SK-N-SH (cell line): Measurements from ENCODE around the gene NUMB. TPM values are rescaled to one million over a fixed set of nuclear protein-coding genes. Genes with fewer than 3 reads are reported as not detected.

Experiments used
- CTCF ChIA-PET: fragments of 300-600, 350-600 bp; formaldehyde crosslinking; extraction: SDS; loops from one replicate; lab custom pipeline; 2021; lab: Yijun Ruan, JAX
- POLR2A ChIA-PET: fragments of 350-600 bp; sonication (Branson Sonifier 250); formaldehyde crosslinking; extraction: SDS; loops from one replicate; lab custom pipeline; 2020; ENCODE audit warnings: antibody characterized with exemption, inconsistent platforms; lab: Yijun Ruan, JAX
- DNase-seq: peaks from one replicate; pipeline ENCODE4 v3.0.0; 2012
- H2AFZ ChIP-seq: fragments of 200-600 bp; sonication (generic); 2 replicates; pipeline ENCODE4 v1.8.1; 2016; ENCODE audit warnings: antibody characterized with exemption, mild to moderate bottlenecking, low read depth
- H3F3A ChIP-seq: fragments of 200-600 bp; sonication (generic); replicated peaks from 2 replicates; pipeline ENCODE3; 2016; ENCODE audit warnings: antibody characterized with exemption, mild to moderate bottlenecking; ENCODE audit not compliant: insufficient read depth
- H3K27ac ChIP-seq, 2 experiments: fragments of 200-500 bp in 1 of 2; fragments of 200-600 bp in 1 of 2; sonication (Bioruptor generic) in 1 of 2; sonication (generic), shearing (Covaris generic) in 1 of 2; 2 replicates each; pipeline versions ENCODE4 v1.5.1 to v1.6.1; 2014 to 2016; ENCODE audit warnings: low read depth in 2 of 2, inconsistent platforms in 1 of 2, low read length in 1 of 2, mild to moderate bottlenecking in 1 of 2, mixed read lengths in 1 of 2
- H3K27me3 ChIP-seq: fragments of 200-600 bp; sonication (generic), shearing (Covaris generic); 2 replicates; pipeline ENCODE4 v1.6.1; 2016; ENCODE audit warnings: mixed run types; ENCODE audit not compliant: insufficient read depth
- H3K36me3 ChIP-seq, 2 experiments: fragments of 200-500 bp in 1 of 2; fragments of 200-600 bp in 1 of 2; sonication (Bioruptor generic) in 1 of 2; sonication (generic) in 1 of 2; replicated peaks in 1 of 2; 2 replicates each; pipeline versions ENCODE3 to v1.5.1; 2014 to 2016; ENCODE audit warnings: low read length in 1 of 2, mild to moderate bottlenecking in 1 of 2; ENCODE audit not compliant: insufficient read depth in 2 of 2, control insufficient read depth in 1 of 2
- H3K4me1 ChIP-seq, 2 experiments: fragments of 200-500 bp in 1 of 2; fragments of 200-600 bp in 1 of 2; sonication (Bioruptor generic) in 1 of 2; sonication (generic), shearing (Covaris generic) in 1 of 2; 2 replicates each; pipeline versions ENCODE4 v1.5.1 to v1.6.1; 2014 to 2016; ENCODE audit warnings: low read depth in 1 of 2, low read length in 1 of 2, mixed run types in 1 of 2; ENCODE audit not compliant: insufficient read depth in 2 of 2, control insufficient read depth in 1 of 2
- H3K4me2 ChIP-seq: fragments of 200-600 bp; sonication (generic), shearing (Covaris generic); 2 replicates; pipeline ENCODE4 v1.6.1; 2017; ENCODE audit warnings: mixed run types
- H3K4me3 ChIP-seq, 2 experiments: fragments of 200-500 bp in 1 of 2; fragments of 200-600 bp in 1 of 2; sonication (Bioruptor generic) in 1 of 2; sonication (generic), shearing (Covaris generic) in 1 of 2; 2 replicates each; pipeline versions ENCODE4 v1.5.1 to v1.8.1; 2014 to 2016; ENCODE audit warnings: low read depth in 2 of 2, inconsistent platforms in 1 of 2, low read length in 1 of 2, mild to moderate bottlenecking in 1 of 2, mixed read lengths in 1 of 2, moderate library complexity in 1 of 2
- H3K79me2 ChIP-seq: fragments of 200-600 bp; sonication (generic); 2 replicates; pipeline ENCODE4 v1.8.1; 2017; ENCODE audit warnings: mild to moderate bottlenecking; ENCODE audit not compliant: insufficient read depth
- H3K9ac ChIP-seq: fragments of 200-600 bp; sonication (generic); 2 replicates; pipeline ENCODE4 v1.6.1; 2017; ENCODE audit warnings: mixed run types
- H3K9me2 ChIP-seq: fragments of 200-600 bp; sonication (generic); 2 replicates; pipeline ENCODE4 v1.6.1; 2017; ENCODE audit warnings: mixed run types
- H3K9me3 ChIP-seq: fragments of 200-600 bp; sonication (generic); 2 replicates; pipeline ENCODE4 v1.6.1; 2017; ENCODE audit warnings: mixed run types, mild to moderate bottlenecking, moderate library complexity
- H4K20me1 ChIP-seq: fragments of 200-600 bp; sonication (generic); 2 replicates; pipeline ENCODE4 v1.6.1; 2017; ENCODE audit warnings: mild to moderate bottlenecking, mixed run types; ENCODE audit not compliant: insufficient read depth
- EP300 ChIP-seq, 2 experiments: IDR thresholded peaks; 2 replicates each; pipeline versions ENCODE4 v1.4.0 to v1.6.1; 2012; ENCODE audit warnings: borderline replicate concordance in 1 of 2, low read depth in 1 of 2, low read length in 1 of 2
- EZH2phosphoT487 ChIP-seq: fragments of 200-600 bp; sonication (generic); IDR thresholded peaks from 2 replicates; pipeline ENCODE4 v1.6.1; 2017; ENCODE audit warnings: low read depth, mixed run types, mild to moderate bottlenecking, antibody characterized with exemption, moderate library complexity, borderline replicate concordance
- FOSL2 ChIP-seq: IDR thresholded peaks from 2 replicates; pipeline ENCODE4 v1.4.0; 2012; ENCODE audit warnings: low read depth, mild to moderate bottlenecking, moderate library complexity, borderline replicate concordance
- FOXJ3 ChIP-seq: sonication (generic); formaldehyde crosslinking; IDR thresholded peaks from 2 replicates; pipeline ENCODE4 v1.5.1; 2020; ENCODE audit warnings: mild to moderate bottlenecking, missing genetic modification reagents
- GABPA ChIP-seq: IDR thresholded peaks from 2 replicates; pipeline ENCODE4 v1.4.0; 2012; ENCODE audit warnings: low read depth, mild to moderate bottlenecking
- GATA2 ChIP-seq: sonication (generic); formaldehyde crosslinking; IDR thresholded peaks from 2 replicates; pipeline ENCODE4 v1.5.0; 2020; ENCODE audit warnings: mild to moderate bottlenecking, missing genetic modification reagents
- JUND ChIP-seq: IDR thresholded peaks from 2 replicates; pipeline ENCODE4 v1.4.0; 2012
- MEF2A ChIP-seq: IDR thresholded peaks from 2 replicates; pipeline ENCODE4 v1.4.0; 2012; ENCODE audit warnings: low read depth, borderline replicate concordance
- MXI1 ChIP-seq: IDR thresholded peaks from 2 replicates; pipeline ENCODE4 v1.6.1; 2012; ENCODE audit warnings: mild to moderate bottlenecking, low read depth, low read length, improper control_type of control experiment
- NFIC ChIP-seq: IDR thresholded peaks from 2 replicates; pipeline ENCODE4 v1.4.0; 2012; ENCODE audit warnings: borderline replicate concordance
- RAD21 ChIP-seq: IDR thresholded peaks from 2 replicates; pipeline ENCODE4 v1.6.1; 2012; ENCODE audit warnings: mild to moderate bottlenecking, low read length
- RCOR1 ChIP-seq: fragments of 150-350 bp; IDR thresholded peaks from 2 replicates; pipeline ENCODE4 v1.6.1; 2017; ENCODE audit warnings: antibody characterized with exemption, low read length
- RXRA ChIP-seq: IDR thresholded peaks from 2 replicates; pipeline ENCODE4 v1.4.0; 2012; ENCODE audit warnings: low read depth, mild to moderate bottlenecking, borderline replicate concordance
- SMC3 ChIP-seq: IDR thresholded peaks from 2 replicates; pipeline ENCODE4 v1.6.1; 2012; ENCODE audit warnings: low read depth, low read length, improper control_type of control experiment
- TAF1 ChIP-seq: IDR thresholded peaks from 2 replicates; pipeline ENCODE4 v1.6.1; 2012; ENCODE audit warnings: low read depth, mild to moderate bottlenecking, low read length, moderate library complexity, borderline replicate concordance
- TCF12 ChIP-seq: IDR thresholded peaks from 2 replicates; pipeline ENCODE4 v1.4.0; 2012
- YY1 ChIP-seq: IDR thresholded peaks from 2 replicates; pipeline ENCODE4 v1.4.0; 2012; ENCODE audit warnings: low read depth, mild to moderate bottlenecking
- WGBS: methylation state at CpG from one replicate; pipeline ENCODE4 v1.1.6; 2017; ENCODE audit warnings: low lambda C conversion rate; 5-methylcytosine and 5-hydroxymethylcytosine counted together
- polyA plus RNA-seq, 3 experiments: library from polyadenylated mRNA; depleted of rRNA; stranded (reverse); fragments of >200 nt; gene quantifications; 2 replicates each; pipeline ENCODE4 v1.2.3, GENCODE V29; 2012
- TF ChIP-seq, protein P1 (sequence below): fragments of 150-350 bp; IDR thresholded peaks from 2 replicates; pipeline ENCODE4 v1.6.1; 2017; ENCODE audit warnings: antibody characterized with exemption, low read length, low read depth, borderline replicate concordance
- TF ChIP-seq, protein P2 (sequence below): IDR thresholded peaks from 2 replicates; pipeline ENCODE4 v1.4.0; 2012; ENCODE audit warnings: low read depth, borderline replicate concordance
- TF ChIP-seq, protein P3 (sequence below): IDR thresholded peaks from 2 replicates; pipeline ENCODE4 v1.4.0; 2012; ENCODE audit warnings: low read depth, borderline replicate concordance
- TF ChIP-seq, protein P4 (sequence below): IDR thresholded peaks from 2 replicates; pipeline ENCODE4 v1.4.0; 2012; ENCODE audit warnings: low read depth
- TF ChIP-seq, protein P5 (sequence below): fragments of 200-600 bp; sonication (generic); IDR thresholded peaks from 2 replicates; pipeline ENCODE4 v1.6.1; 2017; ENCODE audit warnings: antibody characterized with exemption, mild to moderate bottlenecking, moderate library complexity

The NUMB gene
- polyA plus RNA-seq, 1 of the 3 experiments (the other 2 are of a cell fraction) = 58.4 TPM

DNA sequence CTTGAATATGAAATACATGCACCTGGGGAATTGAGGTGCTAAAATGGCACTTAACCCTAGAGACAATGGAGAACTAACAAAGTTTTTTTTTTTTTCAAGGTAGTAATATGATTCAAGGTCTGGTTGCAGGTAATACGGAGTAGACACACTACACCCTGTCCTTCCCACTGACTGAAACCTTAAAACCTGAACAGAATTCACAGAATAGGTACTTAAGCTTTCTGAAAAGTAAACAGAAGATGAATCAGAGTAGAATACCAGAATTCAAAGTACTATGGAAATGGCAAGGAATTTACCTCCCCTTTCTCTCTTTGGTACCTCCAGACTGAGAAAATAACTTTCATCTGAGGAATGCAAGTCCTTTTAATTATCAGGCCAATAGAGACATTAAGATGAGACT lies 133.8 kb downstream of the NUMB start:
- no peak overlapping the region for H3K27ac ChIP-seq
- TF ChIP-seq RXRA (no peak), GATA2 (CRISPR knock-in tag) (no peak), NFIC (no peak), JUND (no peak), RAD21 (no peak), YY1 (no peak), RCOR1 (no peak), SMC3 (no peak), FOXJ3 (CRISPR knock-in tag) (no peak)
- TF ChIP-seq, protein P1, sequence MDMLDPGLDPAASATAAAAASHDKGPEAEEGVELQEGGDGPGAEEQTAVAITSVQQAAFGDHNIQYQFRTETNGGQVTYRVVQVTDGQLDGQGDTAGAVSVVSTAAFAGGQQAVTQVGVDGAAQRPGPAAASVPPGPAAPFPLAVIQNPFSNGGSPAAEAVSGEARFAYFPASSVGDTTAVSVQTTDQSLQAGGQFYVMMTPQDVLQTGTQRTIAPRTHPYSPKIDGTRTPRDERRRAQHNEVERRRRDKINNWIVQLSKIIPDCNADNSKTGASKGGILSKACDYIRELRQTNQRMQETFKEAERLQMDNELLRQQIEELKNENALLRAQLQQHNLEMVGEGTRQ = no peak
- TF ChIP-seq, all 33 proteins: peak for 0
- Histone ChIP-seq H3K9ac (no peak overlapping the region), H3K27me3 (no peaks in the 10 kb centered on the region), H2AFZ (no peak overlapping the region), H3K9me3 (no peaks in the 10 kb centered on the region), H3K9me2 (no peaks in the 10 kb centered on the region), H3F3A (peaks cover 9% of the 10 kb centered on the region), H4K20me1 (no peaks in the 10 kb centered on the region; the same call in 1 of the 2 replicates), H3K4me3 (no peak overlapping the region), H3K36me3 (peaks cover 10 to 12% of the 10 kb centered on the region in 2 experiments), H3K4me2 (no peak overlapping the region), H3K79me2 (0 out of 2 replicates have a peak, but pooled peaks cover 12% of the 10 kb centered on the region), H3K4me1 (peaks cover 0 to 8% of the 10 kb centered on the region in 2 experiments; a peak in 1 of 4 replicates)
- POLR2A ChIA-PET = interaction anchor here (0.7 kb wide), 1 partner anchor 15 kb away, joined by 3 read pairs; no protein-coding TSS in a partner anchor
- CTCF ChIA-PET = interaction anchor here (3.9 kb wide), 1 partner anchor 29 kb away, joined by 18 read pairs; no protein-coding TSS in a partner anchor
- 84% methylated on average over 1 of the region's 1 CpG for WGBS
- no peak for DNase-seq

DNA sequence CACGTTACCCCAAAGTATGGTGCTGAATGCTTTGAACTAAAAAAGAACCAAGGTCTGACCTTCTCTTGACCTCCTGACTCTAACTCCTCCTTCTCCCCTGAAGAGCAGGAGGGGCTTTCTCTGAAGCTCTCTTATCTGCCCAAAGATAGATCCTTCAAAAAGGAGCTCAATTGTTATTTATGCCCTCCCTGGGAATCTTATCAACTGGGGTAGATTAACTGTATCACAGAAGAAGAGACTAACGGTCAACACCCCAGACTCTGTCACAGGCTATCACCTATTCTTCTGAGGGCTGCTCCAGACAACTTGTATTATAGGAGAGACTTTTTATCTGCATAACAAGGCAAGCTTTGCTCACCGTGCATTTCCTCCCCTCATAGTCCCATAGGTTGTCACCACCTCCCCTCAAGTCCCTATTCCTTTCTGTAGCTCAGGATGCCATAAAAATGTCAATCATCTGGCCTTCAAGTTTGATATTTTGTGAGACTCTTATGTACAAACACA lies 134.4 kb downstream of the NUMB start:
- 0 out of 2 replicates have a peak, but pooled peaks cover 12% of the 10 kb centered on the region for H3K79me2 ChIP-seq
- CTCF ChIA-PET = interaction anchor here (3.9 kb wide), 1 partner anchor 28 kb away, joined by 18 read pairs; no protein-coding TSS in a partner anchor

More for the DNA sequence above, 134.4 kb downstream of the NUMB start:
- Histone ChIP-seq H3K9ac (no peak overlapping the region), H3K36me3 (peaks cover 10 to 12% of the 10 kb centered on the region in 2 experiments), H3K9me2 (no peaks in the 10 kb centered on the region), H3F3A (peaks cover 9% of the 10 kb centered on the region), H3K4me1 (peaks cover 0 to 8% of the 10 kb centered on the region in 2 experiments; a peak in 1 of 4 replicates), H2AFZ (no peak overlapping the region), H4K20me1 (no peaks in the 10 kb centered on the region; the same call in 1 of the 2 replicates), H3K27ac (no peak overlapping the region), H3K4me3 (no peak overlapping the region), H3K27me3 (no peaks in the 10 kb centered on the region), H3K4me2 (no peak overlapping the region), H3K9me3 (no peaks in the 10 kb centered on the region)
- TF ChIP-seq TAF1 (no peak), TCF12 (no peak), FOSL2 (no peak), SMC3 (no peak), EP300 (IDR thresholded peaks at IDR 0.05; ENCODE audit: borderline replicate concordance in 1 of 2, low read depth in 1 of 2, low read length in 1 of 2) (no peak), YY1 (no peak), GATA2 (CRISPR knock-in tag) (no peak), MXI1 (no peak), GABPA (no peak), MEF2A (no peak), FOXJ3 (CRISPR knock-in tag) (no peak), RCOR1 (no peak), EZH2phosphoT487 (no peak), JUND (no peak), RXRA (no peak)
- TF ChIP-seq, protein P2, sequence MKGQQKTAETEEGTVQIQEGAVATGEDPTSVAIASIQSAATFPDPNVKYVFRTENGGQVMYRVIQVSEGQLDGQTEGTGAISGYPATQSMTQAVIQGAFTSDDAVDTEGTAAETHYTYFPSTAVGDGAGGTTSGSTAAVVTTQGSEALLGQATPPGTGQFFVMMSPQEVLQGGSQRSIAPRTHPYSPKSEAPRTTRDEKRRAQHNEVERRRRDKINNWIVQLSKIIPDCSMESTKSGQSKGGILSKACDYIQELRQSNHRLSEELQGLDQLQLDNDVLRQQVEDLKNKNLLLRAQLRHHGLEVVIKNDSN = no peak
- TF ChIP-seq, protein P3, sequence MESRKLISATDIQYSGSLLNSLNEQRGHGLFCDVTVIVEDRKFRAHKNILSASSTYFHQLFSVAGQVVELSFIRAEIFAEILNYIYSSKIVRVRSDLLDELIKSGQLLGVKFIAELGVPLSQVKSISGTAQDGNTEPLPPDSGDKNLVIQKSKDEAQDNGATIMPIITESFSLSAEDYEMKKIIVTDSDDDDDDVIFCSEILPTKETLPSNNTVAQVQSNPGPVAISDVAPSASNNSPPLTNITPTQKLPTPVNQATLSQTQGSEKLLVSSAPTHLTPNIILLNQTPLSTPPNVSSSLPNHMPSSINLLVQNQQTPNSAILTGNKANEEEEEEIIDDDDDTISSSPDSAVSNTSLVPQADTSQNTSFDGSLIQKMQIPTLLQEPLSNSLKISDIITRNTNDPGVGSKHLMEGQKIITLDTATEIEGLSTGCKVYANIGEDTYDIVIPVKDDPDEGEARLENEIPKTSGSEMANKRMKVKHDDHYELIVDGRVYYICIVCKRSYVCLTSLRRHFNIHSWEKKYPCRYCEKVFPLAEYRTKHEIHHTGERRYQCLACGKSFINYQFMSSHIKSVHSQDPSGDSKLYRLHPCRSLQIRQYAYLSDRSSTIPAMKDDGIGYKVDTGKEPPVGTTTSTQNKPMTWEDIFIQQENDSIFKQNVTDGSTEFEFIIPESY = no peak
- TF ChIP-seq, protein P4, sequence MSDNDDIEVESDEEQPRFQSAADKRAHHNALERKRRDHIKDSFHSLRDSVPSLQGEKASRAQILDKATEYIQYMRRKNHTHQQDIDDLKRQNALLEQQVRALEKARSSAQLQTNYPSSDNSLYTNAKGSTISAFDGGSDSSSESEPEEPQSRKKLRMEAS = no peak
- TF ChIP-seq, protein P5, sequence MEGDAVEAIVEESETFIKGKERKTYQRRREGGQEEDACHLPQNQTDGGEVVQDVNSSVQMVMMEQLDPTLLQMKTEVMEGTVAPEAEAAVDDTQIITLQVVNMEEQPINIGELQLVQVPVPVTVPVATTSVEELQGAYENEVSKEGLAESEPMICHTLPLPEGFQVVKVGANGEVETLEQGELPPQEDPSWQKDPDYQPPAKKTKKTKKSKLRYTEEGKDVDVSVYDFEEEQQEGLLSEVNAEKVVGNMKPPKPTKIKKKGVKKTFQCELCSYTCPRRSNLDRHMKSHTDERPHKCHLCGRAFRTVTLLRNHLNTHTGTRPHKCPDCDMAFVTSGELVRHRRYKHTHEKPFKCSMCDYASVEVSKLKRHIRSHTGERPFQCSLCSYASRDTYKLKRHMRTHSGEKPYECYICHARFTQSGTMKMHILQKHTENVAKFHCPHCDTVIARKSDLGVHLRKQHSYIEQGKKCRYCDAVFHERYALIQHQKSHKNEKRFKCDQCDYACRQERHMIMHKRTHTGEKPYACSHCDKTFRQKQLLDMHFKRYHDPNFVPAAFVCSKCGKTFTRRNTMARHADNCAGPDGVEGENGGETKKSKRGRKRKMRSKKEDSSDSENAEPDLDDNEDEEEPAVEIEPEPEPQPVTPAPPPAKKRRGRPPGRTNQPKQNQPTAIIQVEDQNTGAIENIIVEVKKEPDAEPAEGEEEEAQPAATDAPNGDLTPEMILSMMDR = no peak
- WGBS = 88% methylated on average over 3 of the region's 3 CpGs
- DNase-seq = no peak
- POLR2A ChIA-PET = interaction anchor here (0.7 kb wide), 1 partner anchor 16 kb away, joined by 3 read pairs; no protein-coding TSS in a partner anchor
